Stomach (tissue), 9 donors: ENCODE results near the gene MACROD1. TPM values are rescaled to one million over a fixed set of nuclear protein-coding genes. Genes with fewer than 3 reads are reported as not detected.
A peak's percentile ranks its signal among the peaks of the same experiment; 100 is the strongest.

Source experiments
- DNase-seq, 2 donors: peaks; one replicate each; pipeline versions ENCODE4 v3.0.0 to v3.0.0-alpha.2; 2013 to 2019
- H3K27ac ChIP-seq, 5 donors: fragments of 200-600 bp in 4 of 5; sonication (generic) in 4 of 5; one replicate each; pipeline ENCODE4 v1.5.1; 2013 to 2019; ENCODE audit warnings: mild to moderate bottlenecking in 1 of 5, moderate library complexity in 1 of 5
- H3K27me3 ChIP-seq, 3 donors: fragments of 200-600 bp; sonication (generic); one replicate each; pipeline ENCODE4 v1.5.1; 2017 to 2019; ENCODE audit warnings: mixed run types in 1 of 3
- H3K36me3 ChIP-seq, 4 donors: fragments of 200-600 bp; sonication (generic); 1 replicate in 3 of 4; 2 replicates in 1 of 4; pipeline ENCODE4 v1.5.1; 2016 to 2019
- H3K4me1 ChIP-seq, 4 donors: fragments of 200-600 bp; sonication (generic); one replicate each; pipeline ENCODE4 v1.5.1; 2016 to 2019
- H3K4me3 ChIP-seq, 4 donors: fragments of 200-600 bp; sonication (generic) in 3 of 4; one replicate each; pipeline ENCODE4 v1.5.1; 2016 to 2019; ENCODE audit warnings: mild to moderate bottlenecking in 1 of 4
- H3K9me3 ChIP-seq, 4 donors: fragments of 200-600 bp; sonication (generic); one replicate each; pipeline ENCODE4 v1.5.1; 2016 to 2019
- CTCF ChIP-seq, 7 experiments: fragments of 450-650 bp in 4 of 7; fragments of 200-600 bp in 3 of 7; sonication (generic) in 3 of 7; IDR thresholded peaks; one replicate each; pipeline ENCODE4 v1.5.1; 2016 to 2019; ENCODE audit warnings: antibody characterized with exemption in 7 of 7, control low read depth in 2 of 7, mild to moderate bottlenecking in 1 of 7
- EP300 ChIP-seq: sonication (generic); formaldehyde crosslinking; IDR thresholded peaks from one replicate; pipeline ENCODE4 v1.6.1; 2017; ENCODE audit warnings: antibody characterized with exemption
- POLR2A ChIP-seq, 4 donors: fragments of 450-650 bp; IDR thresholded peaks; one replicate each; pipeline ENCODE4 v1.6.1; 2016; ENCODE audit warnings: antibody characterized with exemption in 4 of 4, control low read depth in 2 of 4, mild to moderate bottlenecking in 1 of 4, moderate library complexity in 1 of 4
- POLR2AphosphoS5 ChIP-seq, 3 donors: sonication (generic); formaldehyde crosslinking; IDR thresholded peaks; one replicate each; pipeline ENCODE4 v1.6.1; 2016; ENCODE audit warnings: antibody characterized with exemption in 3 of 3
- WGBS, 5 donors: extraction: QIAGEN DNeasy Blood & Tissue Kit in 3 of 5; methylation state at CpG; one replicate each; pipeline versions ENCODE4 v1.1.5 to v1.1.7; 2013 to 2018; 5-methylcytosine and 5-hydroxymethylcytosine counted together
- intact Hi-C: fragments of 100-400 bp; cut with DNase I; formaldehyde crosslinking; loops from one replicate; pipeline ENCODE4 v1.15.1; 2023; ENCODE audit warnings: low total_unique reads
- polyA plus RNA-seq, 3 donors: library from polyadenylated mRNA; stranded (reverse); fragments of 200-250 nt; gene quantifications; one replicate each; pipeline ENCODE4 v1.2.3, GENCODE V29; 2013
- total RNA-seq, 5 donors: library from RNA; depleted of rRNA; stranded (reverse); fragments of >200 nt; gene quantifications; one replicate each; pipeline versions ENCODE4 v1.1.0 to v1.2.3, GENCODE V29; 2014 to 2016
- donor health status: healthy with polysubstance abuse.
- donor health status: Bipolar disorder and iron deficiency.
- donor health status: healthy.

The MACROD1 gene
- total and polyA plus RNA-seq, 8 donors, result 18.0 to 283 (median 47.4) TPM

DNA sequence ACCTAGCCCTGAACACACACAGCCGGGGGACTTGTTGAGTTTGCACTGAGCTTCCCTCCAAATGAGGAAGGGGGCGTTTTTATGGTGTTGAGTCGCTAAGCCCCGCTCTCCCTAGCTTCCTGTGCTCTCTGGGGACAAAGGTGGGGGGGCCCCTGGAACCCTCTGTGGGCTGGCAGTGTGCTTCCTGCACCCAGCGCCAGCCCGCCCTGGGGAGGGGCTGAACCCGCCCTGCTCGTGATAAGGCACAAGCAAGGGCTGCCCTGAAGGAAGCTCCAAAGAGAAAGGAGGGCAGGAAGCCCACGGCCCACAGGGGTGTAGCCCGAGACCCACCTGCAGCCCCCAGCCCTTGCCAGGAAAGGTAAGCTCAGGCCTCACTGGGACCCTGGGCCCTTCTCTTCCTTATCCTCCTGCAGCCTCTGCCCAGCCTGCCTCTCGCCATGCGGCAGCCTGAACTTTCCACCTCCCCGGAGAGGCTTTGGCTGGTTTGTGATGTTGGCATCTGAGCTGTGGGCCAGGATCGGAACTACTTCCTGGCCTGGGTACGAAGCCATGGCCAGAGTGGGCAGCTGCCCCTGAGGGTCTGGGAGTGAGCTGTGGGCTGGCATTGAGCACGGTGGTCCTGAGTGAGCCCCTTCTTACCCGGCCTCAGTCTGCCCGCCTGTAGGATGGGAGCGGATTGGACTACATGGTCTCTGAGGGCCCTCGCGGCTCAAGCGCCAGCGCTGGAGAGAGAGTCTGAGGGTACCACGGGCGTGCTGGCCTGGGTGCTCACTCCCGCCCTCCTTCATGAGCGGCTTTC, 40.7 kb upstream of the MACROD1 start, which contains the start of gene FERMT3:
Gene FERMT3, plus strand, starts transcription at position 265 of the 799 bp plus-strand sequence. CDS start 644 bp downstream, outside the sequence.
- H3K36me3 ChIP-seq, result peaks cover 27 to 70% (median 52%) of the 10 kb centered on the region in 4 donors
- H3K4me3 ChIP-seq, result peak within 1 kb of the TSS; percentile 38 to 52 (median 48)
- intact Hi-C loops, result loop anchor here (10.0 kb wide), 1 partner anchor 88 kb away; the partner anchor contains the start of gene KCNK4
- H3K4me1 ChIP-seq, result peaks cover 41 to 58% (median 49%) of the 10 kb centered on the region in 4 donors
- TF ChIP-seq EP300, result no peak
- TF ChIP-seq POLR2AphosphoS5 (IDR thresholded peaks at IDR 0.05), result peak in 2 of 3 donors; percentile 43 to 77
- H3K9me3 ChIP-seq, result no peaks in the 10 kb centered on the region
- peak within 1 kb of the TSS; percentile 57 to 91 (median 86) for H3K27ac ChIP-seq
- H3K27me3 ChIP-seq, result no peaks in the 10 kb centered on the region
- WGBS, 5 donors, result 29 to 63% (median 39%) methylated on average over 14 to 27 of the region's 27 CpGs
- peak; percentile 83 to 87 for DNase-seq

DNA sequence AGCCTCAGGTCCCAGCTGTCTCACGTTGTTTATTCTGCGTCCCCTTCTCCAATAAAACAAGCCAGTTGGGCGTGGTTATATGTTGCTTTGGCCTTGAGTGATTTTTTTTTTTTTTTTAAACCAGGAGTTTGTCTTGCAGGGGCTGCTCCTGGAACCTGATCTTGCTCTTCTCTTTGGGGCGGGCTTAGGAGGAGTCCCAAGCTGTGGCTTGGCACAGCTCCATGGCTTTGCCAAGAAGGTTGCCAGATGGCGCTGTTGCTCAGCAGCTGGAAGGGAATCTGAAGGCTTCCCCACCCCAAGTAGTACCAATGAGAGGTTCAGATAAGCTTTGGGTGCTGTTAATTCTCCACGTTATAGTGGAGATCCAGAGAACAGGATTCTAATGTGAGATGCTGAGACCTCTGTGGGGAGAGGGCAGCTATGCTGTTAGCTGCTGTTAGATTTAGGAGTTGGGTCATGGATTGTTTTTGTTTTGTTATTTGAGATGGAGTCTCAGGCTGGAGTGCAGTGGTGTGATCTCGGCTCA, 38.6 kb upstream of the MACROD1 start:
- intact Hi-C loops, result loop anchor here (10.0 kb wide), 1 partner anchor 90 kb away; the partner anchor contains the start of gene KCNK4
- peak; percentile 94 to 95 for DNase-seq
- H3K4me3 ChIP-seq, result no peak overlapping the region
- H3K4me1 ChIP-seq, result peaks cover 41 to 58% (median 49%) of the 10 kb centered on the region in 4 donors
- H3K36me3 ChIP-seq, result peaks cover 46 to 73% (median 57%) of the 10 kb centered on the region in 4 donors
- no peaks in the 10 kb centered on the region for H3K9me3 ChIP-seq
- 17 to 31% (median 23%) methylated on average over 7 of the region's 7 CpGs for WGBS, 5 donors
- TF ChIP-seq POLR2AphosphoS5 (IDR thresholded peaks at IDR 0.05) (peak; percentile 52 to 92 (median 68)), POLR2A (IDR thresholded peaks at IDR 0.05) (no peak), EP300 (no peak), CTCF (IDR thresholded peaks at IDR 0.05) (peak in 5 of 7 experiments; percentile 57 to 80 (median 66))
- H3K27me3 ChIP-seq, result no peaks in the 10 kb centered on the region
- H3K27ac ChIP-seq, result peak overlapping the region in 3 of 5 donors; percentile 85 to 91 (median 87)

DNA sequence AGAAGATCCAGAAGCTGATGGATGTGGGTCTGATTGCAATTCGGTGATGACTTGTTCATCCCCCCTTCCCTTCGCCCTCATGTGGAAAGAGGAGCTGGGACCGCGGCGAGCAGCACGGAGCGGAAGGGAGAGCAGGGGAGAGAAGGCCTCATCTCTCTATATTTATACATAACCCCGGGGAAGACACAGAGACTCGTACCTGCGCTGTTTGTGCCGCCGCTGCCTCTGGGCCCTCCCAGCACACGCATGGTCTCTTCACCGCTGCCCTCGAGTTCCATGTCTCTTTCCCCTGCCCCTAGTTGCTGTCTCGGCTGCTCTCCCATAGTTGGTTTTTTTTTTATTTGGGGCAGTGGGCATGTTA, 38.1 kb upstream of the MACROD1 start:
- Histone ChIP-seq H3K36me3 (peaks cover 48 to 78% (median 62%) of the 10 kb centered on the region in 4 donors), H3K9me3 (no peaks in the 10 kb centered on the region), H3K27ac (peak overlapping the region in 3 of 5 donors; percentile 28 to 91 (median 32)), H3K4me3 (no peak overlapping the region), H3K4me1 (peaks cover 41 to 57% (median 49%) of the 10 kb centered on the region in 4 donors), H3K27me3 (no peaks in the 10 kb centered on the region)
- 76 to 81% (median 79%) methylated on average over 16 of the region's 16 CpGs for WGBS, 5 donors
- intact Hi-C loops, result loop anchor here (10.0 kb wide), 1 partner anchor 91 kb away; the partner anchor contains the start of gene KCNK4
- TF ChIP-seq POLR2A (IDR thresholded peaks at IDR 0.05), result no peak
- no peak for TF ChIP-seq CTCF (IDR thresholded peaks at IDR 0.05)
- TF ChIP-seq EP300, result no peak
- no peak for TF ChIP-seq POLR2AphosphoS5 (IDR thresholded peaks at IDR 0.05)
- no peak for DNase-seq

DNA sequence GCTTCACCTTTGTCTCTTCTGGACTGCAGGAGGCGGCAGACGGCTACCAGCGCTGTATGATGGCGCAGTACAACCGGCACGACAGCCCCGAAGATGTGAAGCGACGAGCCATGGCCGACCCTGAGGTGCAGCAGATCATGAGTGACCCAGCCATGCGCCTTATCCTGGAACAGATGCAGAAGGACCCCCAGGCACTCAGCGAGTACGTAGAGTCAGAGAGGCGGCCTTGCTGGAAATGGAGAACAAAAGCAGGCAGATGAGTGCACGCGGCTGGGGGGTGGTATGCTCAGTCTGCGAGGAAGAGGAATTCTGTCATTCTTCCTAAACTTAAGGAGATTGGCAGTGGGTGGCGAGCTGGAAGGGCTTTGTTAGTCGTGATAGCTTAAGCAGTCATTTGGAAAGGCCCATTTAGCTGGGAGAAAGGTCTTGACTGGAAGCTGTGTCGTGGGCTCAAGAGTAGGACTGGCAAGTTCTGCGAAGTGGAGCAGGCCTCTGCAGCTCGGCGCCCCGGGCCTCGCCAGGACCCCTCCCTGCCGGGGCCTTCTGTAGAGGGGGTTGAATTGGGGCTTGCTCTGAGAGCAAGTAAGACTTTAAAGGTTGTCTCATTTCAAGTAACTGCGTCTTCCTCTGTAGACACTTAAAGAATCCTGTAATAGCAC, 37.6 kb upstream of the MACROD1 start:
- 84 to 92% (median 87%) methylated on average over 27 of the region's 27 CpGs for WGBS, 5 donors
- peak overlapping the region in 1 of 5 donors; percentile 28 for H3K27ac ChIP-seq
- no peak for TF ChIP-seq CTCF (IDR thresholded peaks at IDR 0.05)
- TF ChIP-seq EP300, result no peak
- no peak for TF ChIP-seq POLR2AphosphoS5 (IDR thresholded peaks at IDR 0.05)
- no peak for TF ChIP-seq POLR2A (IDR thresholded peaks at IDR 0.05)
- peaks cover 41 to 52% (median 47%) of the 10 kb centered on the region in 4 donors for H3K4me1 ChIP-seq
- no peak overlapping the region for H3K4me3 ChIP-seq
- intact Hi-C loops, result loop anchor here (10.0 kb wide), 1 partner anchor 91 kb away; the partner anchor contains the start of gene KCNK4
- no peak for DNase-seq
- H3K9me3 ChIP-seq, result no peaks in the 10 kb centered on the region
- peaks cover 53 to 80% (median 67%) of the 10 kb centered on the region in 4 donors for H3K36me3 ChIP-seq
- H3K27me3 ChIP-seq, result no peaks in the 10 kb centered on the region
